Limb (tissue), 2 donors: ENCODE results near the gene EIF2S1.
A peak's percentile ranks its signal among the peaks of the same experiment; 100 is the strongest.
"Not testable (repeated sequence)": the region's sequence is repeated elsewhere in the genome, so short reads cannot be mapped to it uniquely, and the experiment has no call there.

ENCODE experiments used
- DNase-seq, 2 donors: peaks; one replicate each; pipeline ENCODE4 v3.0.0-alpha.2; 2016; ENCODE audit errors: extremely low spot score in 2 of 2

The EIF2S1 gene

GRCh38 chr14:67359775-67360469, at the start of gene EIF2S1, which contains the start of gene ATP6V1D:
Gene EIF2S1, plus strand, starts transcription at chr14:67360328. Its CDS starts 4,440 bp downstream, at chr14:67364768.
Gene ATP6V1D, minus strand, starts transcription at chr14:67359804. Its CDS starts 106 bp downstream, at chr14:67359698.
- DNase-seq: peak; percentile 98 to 99

- no peak for DNase-seq
Measured at GRCh38 chr14:67311868-67312267, 48.3 kb upstream of the EIF2S1 start.

GRCh38 chr14:67313153-67313552, 47.0 kb upstream of the EIF2S1 start:
- no peak for DNase-seq

- DNase-seq: no peak
Measured at GRCh38 chr14:67317822-67318221, 42.3 kb upstream of the EIF2S1 start.

GRCh38 chr14:67319142-67319541, 41.0 kb upstream of the EIF2S1 start:
- DNase-seq: no peak

GRCh38 chr14:67329666-67330065, 30.5 kb upstream of the EIF2S1 start:
- DNase-seq: not testable (repeated sequence)

- DNase-seq: no peak
Measured at GRCh38 chr14:67331368-67332125, 28.6 kb upstream of the EIF2S1 start.

- no peak for DNase-seq
Measured at GRCh38 chr14:67332468-67332867, 27.7 kb upstream of the EIF2S1 start.

GRCh38 chr14:67335781-67336180, 24.3 kb upstream of the EIF2S1 start:
- DNase-seq: no peak

- DNase-seq: not testable (repeated sequence)
Measured at GRCh38 chr14:67341231-67341630, 18.9 kb upstream of the EIF2S1 start.

- no peak for DNase-seq
Measured at GRCh38 chr14:67343601-67344230, 16.4 kb upstream of the EIF2S1 start.

GRCh38 chr14:67345583-67345982, 14.5 kb upstream of the EIF2S1 start:
- DNase-seq: no peak

GRCh38 chr14:67352055-67352454, 8.1 kb upstream of the EIF2S1 start:
- DNase-seq: no peak

- DNase-seq: no peak
Measured at GRCh38 chr14:67357186-67357968, 2.8 kb upstream of the EIF2S1 start.

- no peak for DNase-seq
Measured at GRCh38 chr14:67357969-67358354, 2.2 kb upstream of the EIF2S1 start.

- no peak for DNase-seq
Measured at GRCh38 chr14:67358924-67359774, 979 bp upstream of the EIF2S1 start.

GRCh38 chr14:67360470-67361206, 510 bp downstream of the EIF2S1 start:
- DNase-seq: no peak

GRCh38 chr14:67365476-67365875, 5.3 kb downstream of the EIF2S1 start:
- no peak for DNase-seq

GRCh38 chr14:67370830-67371229, 10.7 kb downstream of the EIF2S1 start:
- no peak for DNase-seq
